KOPT-K1 (cell line): Measurements from ENCODE around the gene SH3BP2.

ENCODE experiments used
- H3K27ac ChIP-seq: fragments of 200-600 bp; sonication (generic); 2 replicates; pipeline ENCODE4 v1.5.1; 2016; ENCODE audit warnings: antibody characterized with exemption, mild to moderate bottlenecking, low read depth, low read length; ENCODE audit not compliant: poor library complexity, severe bottlenecking
- H3K36me3 ChIP-seq: fragments of 200-600 bp; sonication (generic); 2 replicates; pipeline ENCODE4 v1.5.1; 2017; ENCODE audit warnings: antibody characterized with exemption, mild to moderate bottlenecking, low read length, moderate library complexity; ENCODE audit not compliant: insufficient read depth
- H3K9me3 ChIP-seq: fragments of 200-600 bp; sonication (generic); 2 replicates; pipeline ENCODE4 v1.5.1; 2017; ENCODE audit warnings: antibody characterized with exemption, low read length, mild to moderate bottlenecking; ENCODE audit not compliant: insufficient read depth, poor library complexity, severe bottlenecking

SH3BP2 gene

DNA sequence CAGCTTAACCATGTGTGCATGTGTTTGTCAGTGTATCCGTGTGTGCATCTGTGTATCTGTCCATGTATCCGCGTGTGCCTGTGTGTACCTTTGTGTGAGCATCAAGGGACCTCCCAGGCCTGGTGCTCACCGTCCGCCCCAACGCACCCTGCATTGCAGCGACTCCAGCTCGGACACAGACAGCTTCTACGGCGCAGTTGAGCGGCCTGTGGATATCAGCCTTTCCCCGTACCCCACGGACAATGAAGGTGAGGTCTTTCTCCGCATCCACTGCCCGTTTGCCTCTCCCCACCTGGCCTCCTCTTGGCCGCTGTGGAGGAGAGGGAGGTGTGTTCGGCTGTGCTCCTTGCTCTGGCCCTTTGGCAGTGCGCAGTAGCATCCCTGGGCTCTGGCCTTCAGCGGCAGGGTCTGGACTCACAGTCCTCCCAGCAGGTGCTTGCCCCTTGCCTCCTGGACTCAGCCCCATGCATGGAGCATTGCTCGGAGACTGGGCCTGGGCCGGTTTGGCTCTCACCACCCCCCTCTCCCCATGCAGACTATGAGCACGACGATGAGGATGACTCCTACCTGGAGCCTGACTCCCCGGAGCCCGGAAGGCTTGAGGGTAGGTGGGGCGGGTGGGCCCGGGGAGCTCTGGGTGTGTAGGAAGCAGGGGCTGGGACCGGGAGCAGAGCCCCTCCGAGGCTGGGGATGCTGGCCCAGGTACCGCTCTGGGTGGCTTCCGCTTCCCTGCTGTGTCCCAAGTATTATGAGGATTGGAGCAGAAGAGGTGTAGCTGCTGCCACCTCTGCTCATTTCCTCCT, 34.4 kb downstream of the SH3BP2 start:
- Histone ChIP-seq H3K9me3 (no peaks in the 10 kb centered on the region), H3K27ac (no peak overlapping the region), H3K36me3 (peaks cover 97% of the 10 kb centered on the region)

DNA sequence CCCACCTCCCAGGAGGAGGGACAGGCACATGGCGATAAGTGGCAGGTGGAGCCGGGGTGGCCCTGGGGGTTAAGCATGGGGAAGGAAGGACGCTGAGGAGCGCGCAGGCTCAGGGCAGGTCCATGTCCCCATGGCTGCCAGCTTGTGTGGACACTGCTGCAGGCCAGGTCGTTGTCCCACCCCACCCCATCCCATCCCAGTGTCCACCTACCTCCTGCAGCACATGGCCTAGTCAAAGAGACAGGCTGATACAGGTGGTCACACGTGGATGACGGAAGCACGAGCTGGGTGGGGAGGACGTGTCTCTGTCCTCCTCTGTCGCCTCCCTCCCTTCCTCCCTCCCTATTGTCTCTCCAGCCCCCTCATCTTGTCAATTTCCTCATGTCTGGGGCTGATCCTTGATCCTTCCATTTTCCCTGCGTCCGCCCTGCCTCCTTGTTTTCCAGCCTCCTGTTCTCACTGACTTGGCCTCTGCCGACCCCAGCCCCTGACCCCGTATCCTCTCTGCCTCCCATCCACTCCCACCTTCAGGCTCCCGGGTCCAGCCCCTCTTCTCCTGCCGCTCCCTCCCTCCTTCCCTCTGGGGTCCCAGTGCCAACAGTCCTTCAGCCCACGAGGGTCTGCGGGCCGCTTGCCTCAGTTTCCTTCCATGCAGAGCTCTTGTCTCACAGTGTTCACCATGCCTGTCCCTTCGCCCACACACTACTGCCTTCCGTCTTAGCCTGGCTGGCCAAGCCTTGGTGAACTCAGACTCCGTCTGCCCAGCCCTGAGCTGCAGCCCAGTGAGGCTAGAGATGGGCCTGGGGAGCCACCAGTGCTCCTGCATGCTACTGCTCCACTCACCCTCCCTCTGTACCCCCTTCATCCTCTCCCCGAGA, 35.2 kb downstream of the SH3BP2 start:
- no peaks in the 10 kb centered on the region for H3K9me3 ChIP-seq
- H3K27ac ChIP-seq: no peak overlapping the region
- H3K36me3 ChIP-seq: peaks cover 97% of the 10 kb centered on the region

GRCh38 chr4:2828758-2829181, 35.9 kb downstream of the SH3BP2 start:
- Histone ChIP-seq H3K27ac (no peak overlapping the region), H3K36me3 (peaks cover 97% of the 10 kb centered on the region), H3K9me3 (no peaks in the 10 kb centered on the region)

DNA sequence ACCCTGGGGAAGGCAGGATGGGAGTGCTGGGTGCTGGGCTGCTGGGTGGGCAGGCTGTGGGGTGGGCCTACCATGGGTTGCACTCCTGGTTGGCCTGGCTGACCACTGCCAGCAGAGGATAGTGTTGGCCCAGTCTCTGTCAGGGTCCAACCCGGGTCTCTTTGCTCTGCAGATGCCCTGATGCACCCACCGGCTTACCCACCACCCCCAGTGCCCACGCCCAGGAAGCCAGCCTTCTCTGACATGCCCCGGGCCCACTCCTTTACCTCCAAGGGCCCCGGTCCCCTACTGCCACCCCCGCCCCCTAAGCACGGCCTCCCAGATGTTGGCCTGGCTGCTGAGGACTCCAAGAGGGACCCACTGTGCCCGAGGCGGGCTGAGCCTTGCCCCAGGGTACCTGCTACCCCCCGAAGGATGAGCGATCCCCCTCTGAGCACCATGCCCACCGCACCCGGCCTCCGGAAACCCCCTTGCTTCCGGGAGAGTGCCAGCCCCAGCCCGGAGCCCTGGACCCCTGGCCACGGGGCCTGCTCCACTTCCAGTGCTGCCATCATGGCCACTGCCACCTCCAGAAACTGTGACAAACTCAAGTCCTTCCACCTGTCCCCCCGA, 36.5 kb downstream of the SH3BP2 start:
- peaks cover 97% of the 10 kb centered on the region for H3K36me3 ChIP-seq
- no peak overlapping the region for H3K27ac ChIP-seq
- no peaks in the 10 kb centered on the region for H3K9me3 ChIP-seq

DNA sequence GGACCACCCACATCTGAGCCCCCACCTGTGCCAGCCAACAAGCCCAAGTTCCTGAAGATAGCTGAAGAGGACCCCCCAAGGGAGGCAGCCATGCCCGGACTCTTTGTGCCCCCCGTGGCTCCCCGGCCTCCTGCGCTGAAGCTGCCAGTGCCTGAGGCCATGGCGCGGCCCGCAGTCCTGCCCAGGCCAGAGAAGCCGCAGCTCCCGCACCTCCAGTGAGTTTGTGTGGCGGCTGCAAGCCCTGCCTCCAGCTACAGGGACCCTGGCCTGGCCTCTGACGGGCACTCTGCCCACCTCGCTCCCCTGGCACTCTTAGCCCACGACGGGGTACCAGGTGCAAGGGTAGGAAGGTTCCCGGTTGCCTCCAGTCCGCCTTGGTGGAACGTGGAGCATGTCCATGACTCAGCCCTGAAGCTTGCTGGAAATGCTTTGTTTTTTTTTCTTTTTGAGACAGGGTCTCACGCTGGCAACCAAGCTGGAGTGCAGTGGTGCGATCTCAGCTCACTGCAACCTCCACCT, 37.1 kb downstream of the SH3BP2 start:
- peaks cover 97% of the 10 kb centered on the region for H3K36me3 ChIP-seq
- H3K27ac ChIP-seq: no peak overlapping the region
- H3K9me3 ChIP-seq: no peaks in the 10 kb centered on the region

GRCh38 chr4:2830632-2831610, 38.0 kb downstream of the SH3BP2 start:
- no peaks in the 10 kb centered on the region for H3K9me3 ChIP-seq
- H3K36me3 ChIP-seq: peaks cover 91% of the 10 kb centered on the region
- H3K27ac ChIP-seq: no peak overlapping the region

DNA sequence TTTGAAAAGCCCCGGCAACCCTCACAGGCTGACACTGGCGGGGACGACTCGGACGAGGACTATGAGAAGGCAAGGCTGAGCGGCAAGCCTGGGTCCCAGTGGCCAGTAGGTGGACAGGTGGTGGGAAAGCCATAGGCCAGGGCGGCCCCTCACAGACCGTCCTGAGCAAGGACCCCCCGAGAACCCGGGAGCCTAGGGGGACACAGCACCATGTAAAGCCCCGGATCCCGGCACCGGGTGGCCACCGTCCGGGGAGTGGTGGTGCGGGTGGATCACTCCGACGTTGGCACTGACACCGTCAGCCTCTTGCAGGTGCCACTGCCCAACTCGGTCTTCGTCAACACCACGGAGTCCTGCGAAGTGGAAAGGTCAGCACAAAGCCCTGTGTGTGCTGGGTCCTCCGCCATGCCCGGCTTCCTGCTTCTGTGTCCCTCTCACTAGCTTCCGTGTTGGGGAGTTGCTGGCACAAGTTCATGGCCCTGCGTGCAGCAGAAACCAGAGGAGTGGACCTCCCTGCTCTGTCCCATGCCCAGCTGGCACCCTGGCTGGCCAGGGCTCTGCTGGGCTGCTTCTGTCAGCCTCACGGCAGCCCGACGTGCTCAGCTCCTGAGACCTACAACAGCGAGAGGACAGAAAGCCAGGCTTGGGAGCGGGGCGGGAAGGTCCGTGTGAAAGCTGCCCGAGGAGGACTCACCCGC, 38.9 kb downstream of the SH3BP2 start:
- no peaks in the 10 kb centered on the region for H3K9me3 ChIP-seq
- H3K36me3 ChIP-seq: peaks cover 88% of the 10 kb centered on the region
- no peak overlapping the region for H3K27ac ChIP-seq

DNA sequence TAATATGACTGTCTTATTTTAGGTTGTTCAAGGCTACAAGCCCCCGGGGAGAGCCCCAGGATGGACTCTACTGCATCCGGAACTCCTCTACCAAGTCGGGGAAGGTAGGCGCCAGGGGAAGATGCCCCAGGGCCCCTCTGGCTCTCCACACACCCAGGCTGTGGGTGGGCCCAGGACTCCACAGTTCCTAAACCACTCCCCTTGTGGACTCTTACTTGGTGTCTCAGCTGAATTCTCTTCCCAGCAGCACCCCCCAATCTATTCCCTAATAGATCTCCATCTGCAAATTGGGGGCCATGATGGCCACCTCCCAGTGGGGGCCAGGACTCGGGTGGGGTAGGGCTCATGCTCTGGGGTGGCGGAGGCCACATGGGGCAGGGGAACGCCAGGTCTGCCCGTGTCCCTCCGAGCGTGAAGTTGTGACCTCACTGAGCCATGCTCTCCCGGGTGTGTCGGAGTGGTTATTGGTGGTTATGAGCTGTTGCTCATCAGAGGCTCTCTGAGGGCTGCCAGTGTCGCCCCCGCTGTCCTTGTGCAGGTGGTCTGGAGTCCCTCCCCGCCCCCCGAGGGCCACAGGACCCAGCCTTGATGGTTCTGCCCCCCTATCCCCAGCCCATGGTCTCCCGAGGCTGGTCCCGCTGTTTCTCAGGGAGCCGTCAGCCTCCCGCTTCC, 39.6 kb downstream of the SH3BP2 start:
- Histone ChIP-seq H3K27ac (no peak overlapping the region), H3K9me3 (no peaks in the 10 kb centered on the region), H3K36me3 (peaks cover 82% of the 10 kb centered on the region)

DNA sequence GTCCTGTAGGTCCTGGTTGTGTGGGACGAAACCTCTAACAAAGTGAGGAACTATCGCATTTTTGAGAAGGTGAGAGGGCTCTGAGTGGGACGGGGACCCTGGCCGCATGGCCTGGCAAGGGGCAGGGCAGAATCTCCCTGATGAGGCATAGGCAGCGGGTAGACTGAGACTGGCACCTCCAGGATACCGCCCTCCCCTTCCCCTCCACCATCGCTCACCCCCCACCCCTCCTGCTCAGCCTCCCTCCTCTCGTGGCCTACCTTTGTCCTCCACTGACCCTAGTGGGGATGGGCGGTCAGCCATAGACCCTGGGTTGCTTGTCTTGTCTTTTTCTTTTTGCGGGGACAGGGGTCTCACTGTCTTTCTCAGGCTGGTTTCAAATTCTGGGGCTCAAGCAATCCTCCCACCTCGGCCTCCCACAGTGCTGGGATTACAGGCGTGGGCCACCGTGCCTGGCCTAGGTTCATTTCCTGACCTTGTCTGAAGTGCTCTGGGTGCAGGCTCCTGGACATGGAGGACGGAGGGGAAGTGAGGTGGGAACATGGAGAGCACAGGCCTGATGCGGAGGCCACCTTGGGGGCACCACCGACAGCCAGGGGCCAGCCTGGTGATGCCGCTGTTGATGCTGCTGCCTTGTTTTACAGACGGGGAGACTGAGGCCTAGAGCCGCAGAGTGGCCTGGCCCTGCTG, 40.2 kb downstream of the SH3BP2 start:
- Histone ChIP-seq H3K9me3 (no peaks in the 10 kb centered on the region), H3K36me3 (peaks cover 75% of the 10 kb centered on the region), H3K27ac (no peak overlapping the region)

GRCh38 chr4:2833671-2834000, 40.8 kb downstream of the SH3BP2 start:
- no peak overlapping the region for H3K27ac ChIP-seq
- H3K36me3 ChIP-seq: peaks cover 70% of the 10 kb centered on the region
- H3K9me3 ChIP-seq: no peaks in the 10 kb centered on the region

DNA sequence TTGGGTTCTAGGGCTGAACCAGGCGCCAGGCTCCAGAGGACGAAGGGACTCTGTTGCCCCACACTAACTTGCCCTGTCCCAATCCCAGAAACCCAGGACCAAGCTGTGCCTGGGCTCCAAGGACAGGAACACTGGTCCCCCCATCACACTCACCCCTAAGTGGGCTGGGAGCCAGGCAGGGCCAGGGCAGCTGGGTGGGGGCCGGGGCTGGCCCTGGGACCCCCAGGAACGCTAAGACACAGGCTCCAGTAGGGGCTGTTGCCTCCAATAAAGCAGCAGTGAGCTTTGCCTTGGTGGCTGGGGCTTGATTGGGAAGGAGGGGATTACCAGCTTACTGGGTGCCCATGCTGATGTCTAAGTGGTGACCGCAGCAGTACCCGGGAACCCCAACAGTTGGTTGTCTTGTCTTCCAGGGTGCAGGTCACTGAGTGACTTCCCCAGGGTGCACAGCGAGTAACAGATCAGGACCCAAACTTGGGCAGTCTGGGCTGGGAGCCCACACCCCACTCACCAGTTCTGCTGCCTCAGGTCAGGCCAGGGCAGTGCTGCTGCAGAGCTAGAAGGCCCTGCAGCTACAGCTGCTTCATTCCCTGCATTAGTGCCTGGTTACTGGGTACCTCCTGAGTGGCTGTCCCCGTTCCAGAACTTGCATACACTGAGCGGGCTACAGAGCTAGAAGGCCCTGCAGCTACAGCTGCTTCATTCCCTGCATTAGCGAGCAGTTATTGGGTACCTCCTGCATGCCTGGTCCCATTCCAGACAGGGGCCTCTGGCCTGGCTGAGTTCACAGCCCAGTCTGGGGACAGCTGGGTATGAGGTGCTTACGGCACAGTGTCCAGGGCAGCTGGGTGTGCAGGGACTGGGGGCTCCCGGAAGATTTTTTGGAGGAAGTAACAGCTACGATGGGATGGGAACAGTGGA, 41.4 kb downstream of the SH3BP2 start:
- H3K27ac ChIP-seq: peak overlapping the region; percentile 16
- H3K9me3 ChIP-seq: no peaks in the 10 kb centered on the region
- H3K36me3 ChIP-seq: peaks cover 64% of the 10 kb centered on the region; the same call in 1 of the 2 replicates

GRCh38 chr4:2835978-2836377, 43.1 kb downstream of the SH3BP2 start:
- Histone ChIP-seq H3K27ac (no peak overlapping the region), H3K9me3 (peaks cover 9% of the 10 kb centered on the region), H3K36me3 (peaks cover 49% of the 10 kb centered on the region; the same call in 1 of the 2 replicates)
